Heart left ventricle (tissue), 16 donors: ENCODE results near the gene NPIPA3. TPM values are rescaled to one million over a fixed set of nuclear protein-coding genes. Genes with fewer than 3 reads are reported as not detected.
A peak's percentile ranks its signal among the peaks of the same experiment; 100 is the strongest.
"Not testable (repeated sequence)": the region's sequence is repeated elsewhere in the genome, so short reads cannot be mapped to it uniquely, and the experiment has no call there.

Experiments
- ATAC-seq, 4 donors: fragments of 200-7000 bp; cut with Tn5 transposase; one replicate each; pipeline ENCODE4 v1.9.1; 2020 to 2022; ENCODE audit warnings: moderate library complexity in 4 of 4, mild to moderate bottlenecking in 3 of 4, moderate number of reproducible peaks in 1 of 4
- DNase-seq, 5 donors: peaks; one replicate each; pipeline ENCODE4 v3.0.0-alpha.2; 2020
- H3K27ac ChIP-seq, 12 donors: fragments of 200-600 bp; sonication (generic) in 4 of 12; one replicate each; pipeline versions ENCODE4 v1.5.0 to v1.8.0; 2016 to 2022; ENCODE audit warnings: mild to moderate bottlenecking in 2 of 12
- H3K27me3 ChIP-seq, 9 donors: fragments of 200-600 bp; sonication (generic) in 2 of 9; one replicate each; pipeline versions ENCODE4 v1.5.1 to v1.8.0; 2016 to 2022; ENCODE audit warnings: mild to moderate bottlenecking in 3 of 9
- H3K36me3 ChIP-seq, 9 donors: fragments of 200-600 bp; sonication (generic) in 2 of 9; one replicate each; pipeline versions ENCODE4 v1.5.0 to v1.8.0; 2018 to 2022; ENCODE audit warnings: mild to moderate bottlenecking in 2 of 9
- H3K4me1 ChIP-seq, 12 donors: fragments of 200-600 bp; sonication (generic) in 4 of 12; one replicate each; pipeline versions ENCODE4 v1.5.0 to v1.8.0; 2016 to 2022; ENCODE audit warnings: mild to moderate bottlenecking in 3 of 12
- H3K4me3 ChIP-seq, 12 donors: fragments of 200-600 bp; sonication (generic) in 4 of 12; one replicate each; pipeline versions ENCODE4 v1.5.0 to v1.8.0; 2017 to 2022; ENCODE audit warnings: mild to moderate bottlenecking in 9 of 12, moderate library complexity in 4 of 12
- H3K9me3 ChIP-seq, 12 donors: fragments of 200-600 bp; sonication (generic) in 4 of 12; one replicate each; pipeline versions ENCODE4 v1.5.0 to v1.8.0; 2016 to 2022; ENCODE audit warnings: mild to moderate bottlenecking in 1 of 12
- POLR2A ChIP-seq, 2 donors: fragments of 450-650 bp; IDR thresholded peaks; one replicate each; pipeline ENCODE4 v1.6.1; 2017; ENCODE audit warnings: antibody characterized with exemption in 2 of 2, mild to moderate bottlenecking in 2 of 2, moderate library complexity in 2 of 2
- WGBS, 4 donors: extraction: QIAGEN DNeasy Blood & Tissue Kit in 2 of 4; methylation state at CpG; one replicate each; pipeline versions ENCODE4 v1.1.5 to v1.1.7; 2013 to 2018; 5-methylcytosine and 5-hydroxymethylcytosine counted together
- intact Hi-C, 10 donors: fragments of 100-400 bp; cut with DNase I; formaldehyde crosslinking; loops; one replicate each; pipeline versions ENCODE4 v1.11.1 to v1.14.2; 2022
- long read RNA-seq, 3 donors: library from polyadenylated mRNA; unstranded; transcript quantifications; one replicate each; pipeline ENCODE4 v2.0.0, GENCODE V29; 2020 to 2021
- polyA plus RNA-seq, 2 donors: library from polyadenylated mRNA; stranded (reverse); fragments of 200-250 nt; gene quantifications; one replicate each; pipeline ENCODE4 v1.2.3, GENCODE V29; 2013
- total RNA-seq, 9 donors: library from RNA; depleted of rRNA in 2 of 9; stranded (reverse); fragments of >200 nt in 2 of 9; fragmentation: NEBNext Ultra II Directional in 3 of 9; extraction: Animal tissue kit (Norgen Biotek cat#: 25700) in 3 of 9; gene quantifications; one replicate each; pipeline versions ENCODE4 v1.1.0 to v1.2.4, GENCODE V29; 2016 to 2023
- TF ChIP-seq, protein P1 (sequence below), 12 donors: fragments of 200-600 bp; sonication (generic) in 4 of 12; IDR thresholded peaks; one replicate each; pipeline versions ENCODE4 v1.5.0 to v1.8.0; 2018 to 2022; ENCODE audit warnings: antibody characterized with exemption in 12 of 12, mild to moderate bottlenecking in 5 of 12
- donor health status: ischemic (EF 13 %, LVEDD 7.1; RV severe dilation, severe dysfunction).
- donor health status: healthy with polysubstance abuse.
- donor health status: DM: no; HTN: yes; CAD: no.
- donor health status: DM: no; HTN: no; CAD: no.
- donor health status: ischemic (EF 25% LVEDD 6.9; RV normal size, moderate dysfunction).
- donor health status: ischemic (EF 25% LVEDD 5.7; RV mildly dilated, moderate dysfunction).
- donor health status: healthy.
- donor health status: DM: yes; HTN: yes; CAD: no.
- donor health status: ischemic (EF 35%, LVEDD 5.7; RV mildly dilated, moderate dysfunction).
- donor health status: nonischemic (EF 11% LVEDD 7.7; RV severe dilation, severe dysfunction).
- donor health status: DM: yes; HTN: yes; CAD: no.
- donor health status: PGD.
- donor health status: ischemic (EF 29% LVEDD 5.4; RV normal size, mild dysfunction).
- donor health status: nonischemic (EF 23%, LVEDD 6.1; RV moderate dilation, normal function).

Gene NPIPA3
- total RNA-seq: 1 to 10 TPM in 2 of 9 donors, under 1 TPM in 3, not detected in 4; 0.47 to 2.2 (median 0.70) TPM
- polyA plus RNA-seq: 1 to 10 TPM in 1 of 2 donors, not detected in 1; 4.0 TPM
- long read RNA-seq, donor 1: 0 reads
- long read RNA-seq, donor 2: 0 reads
- long read RNA-seq, donor 3: 0 reads

DNA sequence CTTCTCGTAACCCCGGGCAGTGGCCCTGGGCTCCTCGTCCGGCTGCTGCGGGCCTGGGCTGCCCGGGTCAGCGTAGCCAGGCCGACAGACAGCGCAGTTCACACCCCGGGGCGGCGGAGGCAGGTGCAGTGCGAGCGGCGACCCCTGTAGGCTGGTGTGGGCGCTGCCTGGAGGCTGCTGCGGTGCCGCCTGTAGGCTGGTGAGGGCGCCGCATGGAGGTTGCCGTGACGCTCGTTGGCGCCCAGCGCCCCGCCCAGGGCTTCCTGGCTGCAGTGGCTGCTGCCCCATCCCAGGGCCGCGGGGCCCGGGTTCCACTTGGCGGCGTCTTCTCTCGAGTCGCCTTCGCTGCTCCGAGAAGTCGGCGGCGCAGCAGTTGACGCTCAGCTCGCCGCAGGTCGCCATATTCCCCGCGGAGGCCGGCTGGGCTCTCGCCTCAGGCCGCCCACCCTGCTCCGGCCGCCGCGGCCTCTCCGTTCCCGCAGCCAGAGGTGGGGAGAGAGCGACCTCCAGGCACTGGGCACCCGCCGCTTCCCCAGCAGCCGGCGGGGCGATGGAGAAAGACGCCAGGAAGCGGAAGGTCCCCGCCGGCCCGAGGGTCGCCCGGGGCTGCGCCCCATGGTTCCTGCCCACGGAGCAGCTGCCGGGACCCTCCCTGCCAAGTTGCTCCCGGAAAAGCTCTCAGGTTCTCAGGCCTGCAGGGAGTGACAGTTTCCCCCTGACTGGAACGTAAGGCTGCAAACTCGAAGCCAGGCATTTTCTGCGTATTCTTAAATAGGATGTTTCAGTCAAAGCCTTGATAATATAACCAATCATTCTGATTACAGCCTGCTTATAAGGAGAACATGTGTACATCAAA, at the start of gene NPIPA3:
NPIPA3 (plus strand) TSS at position 256 of the 856 bp plus-strand sequence. CDS start 5,533 bp downstream, outside the sequence.
- WGBS, 4 donors: no CpG with 5 or more reads among the region's 73 CpGs
- DNase-seq, H3K27ac ChIP-seq, H3K4me1 ChIP-seq, H3K4me3 ChIP-seq, H3K27me3 ChIP-seq, H3K36me3 ChIP-seq, H3K9me3 ChIP-seq, intact Hi-C loops: not testable (repeated sequence)
- ATAC-seq: peak; percentile 91 to 99 (median 99)

DNA sequence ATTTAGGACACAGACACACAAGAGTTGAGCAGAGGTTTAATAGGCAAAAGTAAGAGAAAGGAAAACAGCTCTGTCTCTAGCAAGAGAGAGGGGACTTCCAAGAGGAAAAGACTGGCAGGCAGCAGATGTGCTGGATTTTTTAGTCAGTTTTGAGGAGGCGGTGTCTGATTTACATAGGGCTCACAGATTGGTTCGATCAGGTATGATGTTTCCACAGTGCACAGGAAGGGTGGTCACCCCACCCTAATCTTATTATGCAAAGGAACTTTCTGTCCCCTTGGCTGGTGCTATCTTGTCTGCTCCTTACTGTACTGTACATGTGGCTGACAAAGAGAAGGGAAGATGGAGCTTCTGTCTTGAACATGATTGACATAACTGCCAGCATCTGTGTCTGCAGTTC, 45.1 kb upstream of the NPIPA3 start:
- no peaks in the 10 kb centered on the region for H3K27me3 ChIP-seq
- 62 to 85% (median 74%) methylated on average over 2 of the region's 2 CpGs for WGBS, 4 donors
- H3K9me3 ChIP-seq: no peaks in the 10 kb centered on the region
- no peaks in the 10 kb centered on the region for H3K4me1 ChIP-seq
- H3K36me3 ChIP-seq: peaks cover 0 to 100% (median 98%) of the 10 kb centered on the region in 9 donors
- intact Hi-C loops: no loop called here
- H3K4me3 ChIP-seq: no peak overlapping the region
- ATAC-seq (no peak), DNase-seq (no peak)
- TF ChIP-seq POLR2A (IDR thresholded peaks at IDR 0.05): no peak
- TF ChIP-seq, protein P1, sequence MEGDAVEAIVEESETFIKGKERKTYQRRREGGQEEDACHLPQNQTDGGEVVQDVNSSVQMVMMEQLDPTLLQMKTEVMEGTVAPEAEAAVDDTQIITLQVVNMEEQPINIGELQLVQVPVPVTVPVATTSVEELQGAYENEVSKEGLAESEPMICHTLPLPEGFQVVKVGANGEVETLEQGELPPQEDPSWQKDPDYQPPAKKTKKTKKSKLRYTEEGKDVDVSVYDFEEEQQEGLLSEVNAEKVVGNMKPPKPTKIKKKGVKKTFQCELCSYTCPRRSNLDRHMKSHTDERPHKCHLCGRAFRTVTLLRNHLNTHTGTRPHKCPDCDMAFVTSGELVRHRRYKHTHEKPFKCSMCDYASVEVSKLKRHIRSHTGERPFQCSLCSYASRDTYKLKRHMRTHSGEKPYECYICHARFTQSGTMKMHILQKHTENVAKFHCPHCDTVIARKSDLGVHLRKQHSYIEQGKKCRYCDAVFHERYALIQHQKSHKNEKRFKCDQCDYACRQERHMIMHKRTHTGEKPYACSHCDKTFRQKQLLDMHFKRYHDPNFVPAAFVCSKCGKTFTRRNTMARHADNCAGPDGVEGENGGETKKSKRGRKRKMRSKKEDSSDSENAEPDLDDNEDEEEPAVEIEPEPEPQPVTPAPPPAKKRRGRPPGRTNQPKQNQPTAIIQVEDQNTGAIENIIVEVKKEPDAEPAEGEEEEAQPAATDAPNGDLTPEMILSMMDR (IDR thresholded peaks at IDR 0.05): no peak
- no peak overlapping the region for H3K27ac ChIP-seq

DNA sequence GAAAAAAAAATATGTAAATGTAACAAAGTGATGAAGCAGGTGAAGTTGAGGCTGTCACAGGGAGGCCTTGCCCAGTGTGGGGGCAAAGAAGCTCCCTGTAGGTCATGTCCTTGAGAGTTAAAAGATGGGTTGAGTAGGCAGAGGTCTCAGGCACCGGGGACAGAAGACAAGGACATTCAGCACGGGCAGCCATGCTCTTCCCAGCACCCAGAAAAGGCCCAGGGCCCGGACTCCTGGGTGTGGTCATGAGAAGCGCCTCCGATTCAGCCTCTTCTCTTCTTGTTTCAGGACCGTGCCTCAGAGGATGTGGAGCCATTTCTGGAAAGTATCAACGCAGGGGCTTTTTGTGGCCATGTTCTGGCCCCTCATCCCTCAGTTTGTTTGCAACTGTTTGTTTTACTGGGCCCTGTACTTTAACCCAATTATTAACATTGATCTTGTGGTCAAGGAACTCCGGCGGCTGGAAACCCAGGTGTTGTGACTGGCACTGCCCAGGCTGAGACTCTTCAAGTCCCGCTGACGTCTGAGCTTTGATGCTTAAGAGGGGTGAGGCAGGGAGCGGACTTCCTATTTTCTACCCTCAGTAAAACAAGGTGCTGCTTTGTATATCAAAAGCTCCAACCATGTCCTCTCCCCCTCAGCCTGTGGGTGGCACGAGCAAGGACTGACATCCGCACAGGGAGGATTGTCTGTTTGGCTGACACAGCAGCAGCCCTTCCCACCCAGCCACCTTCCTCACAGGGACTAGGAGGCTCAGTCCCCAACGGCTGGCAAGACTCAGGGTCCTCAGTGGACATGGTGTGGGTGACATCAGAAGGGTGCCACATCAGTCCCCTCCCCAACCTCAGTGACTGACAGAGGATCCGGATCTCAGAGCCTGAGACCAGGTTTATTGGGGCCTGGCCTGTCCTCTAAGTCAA, 35.6 kb upstream of the NPIPA3 start:
- WGBS, 4 donors: 86 to 91% (median 89%) methylated on average over 16 of the region's 16 CpGs
- Histone ChIP-seq H3K27me3 (no peaks in the 10 kb centered on the region), H3K4me3 (no peak overlapping the region), H3K27ac (no peak overlapping the region), H3K9me3 (no peaks in the 10 kb centered on the region), H3K36me3 (peaks cover 0 to 73% (median 63%) of the 10 kb centered on the region in 9 donors), H3K4me1 (peaks cover 0 to 2% (median 0%) of the 10 kb centered on the region in 12 donors)
- intact Hi-C loops: no loop called here
- DNase-seq: no peak
- TF ChIP-seq POLR2A (IDR thresholded peaks at IDR 0.05): no peak
- TF ChIP-seq, protein P1 (IDR thresholded peaks at IDR 0.05): no peak
- ATAC-seq: no peak

DNA sequence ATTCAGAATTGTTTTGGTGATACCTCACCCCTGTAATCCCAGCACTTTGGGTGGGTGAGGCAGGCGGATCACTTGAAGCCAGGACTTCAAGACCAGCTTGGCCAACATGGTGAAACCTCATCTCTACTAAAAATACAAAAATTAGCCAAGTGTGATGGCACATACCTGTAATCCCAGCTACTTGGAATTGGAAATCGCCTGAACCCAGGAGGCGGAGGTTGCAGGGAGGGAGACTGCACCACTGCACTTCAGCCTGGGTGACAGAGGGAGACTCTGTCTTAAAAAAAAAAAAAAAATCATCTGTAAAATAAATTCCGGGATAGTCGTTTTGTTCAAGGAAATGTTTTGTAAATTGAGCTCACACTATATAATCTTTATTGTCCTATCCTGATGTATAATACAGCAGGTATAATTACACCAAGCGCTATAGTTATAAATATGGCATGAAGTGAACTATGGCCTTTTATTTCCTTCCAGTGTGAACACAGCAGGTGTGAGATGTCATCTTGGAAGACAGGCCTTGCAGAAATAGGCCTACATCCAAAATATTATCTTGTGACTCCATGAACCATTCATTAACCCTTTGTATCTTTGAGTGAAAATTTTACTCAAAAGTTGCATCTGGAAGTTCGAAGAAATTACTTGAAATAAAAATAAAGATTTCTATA, 34.5 kb upstream of the NPIPA3 start:
- DNase-seq: no peak
- peaks cover 0 to 62% (median 52%) of the 10 kb centered on the region in 9 donors for H3K36me3 ChIP-seq
- WGBS, 4 donors: 76 to 86% (median 80%) methylated on average over 7 of the region's 7 CpGs
- H3K27me3 ChIP-seq: no peaks in the 10 kb centered on the region
- intact Hi-C loops: no loop called here
- H3K4me3 ChIP-seq: no peak overlapping the region
- H3K9me3 ChIP-seq: no peaks in the 10 kb centered on the region
- peaks cover 0 to 3% (median 0%) of the 10 kb centered on the region in 12 donors for H3K4me1 ChIP-seq
- ATAC-seq: no peak
- TF ChIP-seq, protein P1 (IDR thresholded peaks at IDR 0.05): no peak
- no peak for TF ChIP-seq POLR2A (IDR thresholded peaks at IDR 0.05)
- no peak overlapping the region for H3K27ac ChIP-seq
